A673 (cell line): ENCODE results near the gene FRMD5.

ENCODE experiments used
- CTCF ChIP-seq: fragments of 300-800, 200-600 bp; sonication (generic); conservative IDR thresholded peaks from 2 replicates; pipeline ENCODE4 v1.5.1; 2017; ENCODE audit warnings: low read depth, mild to moderate bottlenecking, antibody characterized with exemption, low read length, moderate library complexity, mixed read lengths
- EZH2 ChIP-seq: fragments of 200-600 bp; sonication (generic); IDR thresholded peaks from 2 replicates; pipeline ENCODE4 v1.6.1; 2017; ENCODE audit warnings: borderline replicate concordance, low read depth, mild to moderate bottlenecking, mixed read lengths, antibody characterized with exemption, low read length; ENCODE audit not compliant: poor library complexity, severe bottlenecking

- TF ChIP-seq CTCF (no peak), EZH2 (no peak)
Measured at GRCh38 chr15:43943511-43943910, 251.6 kb downstream of the FRMD5 start.
